HL-60/S4 treated with retinoic acid at 250 ng/mL for 4 days and 3 days (cell line): ENCODE data around the gene COL10A1.

ENCODE experiments used
- in situ Hi-C: fragments of 300-500 bp; cut with MboI; formaldehyde crosslinking; loops from 2 replicates; pipeline ENCODE4 v1.7.0; 2022; ENCODE audit warnings: low sequenced_read_pairs

COL10A1 gene

GRCh38 chr6:116126032-116126431, at the start of gene COL10A1:
TSS of gene COL10A1 (minus strand) at chr6:116126132. CDS start at chr6:116125492, 640 bp downstream.
- in situ Hi-C loops: no loop called here

DNA sequence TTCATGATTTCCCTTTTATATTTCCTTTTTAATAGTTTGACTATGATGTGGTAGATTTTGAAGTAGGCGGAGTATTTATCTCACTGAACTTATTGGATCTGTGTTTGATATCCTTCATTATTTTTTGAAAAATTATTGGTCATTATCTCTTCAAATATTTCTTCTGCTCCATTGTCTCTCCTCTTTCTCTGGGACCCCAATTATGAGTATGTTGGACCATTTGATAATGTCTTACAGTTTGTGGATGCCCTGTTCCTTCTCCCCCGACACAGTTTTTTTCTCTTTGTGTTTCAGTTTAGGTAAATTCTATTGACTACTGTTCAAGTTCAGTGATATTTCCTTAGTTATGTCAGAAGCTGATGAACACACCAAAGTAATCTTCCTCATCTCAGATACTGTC, 49.4 kb upstream of the COL10A1 start:
- in situ Hi-C loops: no loop called here

- in situ Hi-C loops: no loop called here
These were observed 48.0 kb upstream of the COL10A1 start for GRCh38 chr6:116173928-116174327.

DNA sequence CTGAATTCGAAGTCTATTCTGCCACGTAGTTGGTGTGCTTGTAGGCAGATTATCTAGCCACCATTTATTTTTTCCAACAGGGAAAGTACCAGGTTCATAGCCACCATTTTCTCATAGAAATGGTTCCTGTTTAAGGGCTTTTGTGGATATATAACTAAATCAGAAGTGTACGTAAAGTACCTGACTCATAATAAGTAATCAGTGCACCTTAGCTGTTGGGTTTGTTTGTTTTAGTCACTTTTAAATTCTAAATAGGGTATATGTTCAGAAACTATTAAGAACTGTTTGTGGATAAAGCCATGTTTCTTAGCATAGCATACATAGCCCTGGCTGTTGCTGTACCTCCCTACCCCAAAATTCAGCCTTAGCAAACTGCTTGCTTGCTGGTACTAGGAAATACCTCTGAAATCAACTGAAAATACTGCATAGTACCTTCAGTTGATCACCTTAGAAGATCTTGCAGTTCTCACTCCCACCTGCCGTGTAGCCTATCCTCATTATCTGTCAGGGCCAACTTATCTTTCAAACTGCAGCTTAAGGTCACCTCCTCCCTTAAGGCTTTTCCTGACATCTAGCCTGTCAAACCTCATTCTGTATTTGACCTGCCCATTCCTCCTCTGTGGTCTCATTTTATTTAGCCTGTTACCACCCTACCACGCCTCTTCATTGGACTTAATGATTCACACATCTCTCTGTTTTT, 44.6 kb upstream of the COL10A1 start:
- in situ Hi-C loops: no loop called here

GRCh38 chr6:116169880-116170279, 43.9 kb upstream of the COL10A1 start:
- in situ Hi-C loops: no loop called here

DNA sequence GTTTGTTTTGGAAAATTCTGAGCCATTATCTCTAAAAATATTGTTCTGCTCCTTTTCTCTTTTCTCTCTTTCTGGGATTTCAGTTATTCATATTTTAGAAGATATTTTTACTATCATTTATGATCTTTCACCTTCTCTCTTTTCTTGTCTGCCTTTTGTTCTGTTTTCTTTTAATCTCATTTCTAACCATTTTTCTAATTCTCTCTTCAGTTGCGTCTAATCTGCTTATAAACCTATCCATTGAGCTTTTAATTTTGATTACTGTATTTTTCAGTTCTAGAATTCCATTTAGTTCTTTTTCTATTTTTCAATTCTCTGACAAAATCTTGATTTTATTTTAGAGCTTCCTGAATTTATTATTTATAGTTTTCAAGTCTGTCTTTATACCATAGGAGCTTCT, 42.2 kb upstream of the COL10A1 start:
- in situ Hi-C loops: no loop called here

- in situ Hi-C loops: no loop called here
These were observed 40.4 kb upstream of the COL10A1 start for GRCh38 chr6:116166369-116166768.

GRCh38 chr6:116165596-116165995, 39.7 kb upstream of the COL10A1 start:
- in situ Hi-C loops: no loop called here

DNA sequence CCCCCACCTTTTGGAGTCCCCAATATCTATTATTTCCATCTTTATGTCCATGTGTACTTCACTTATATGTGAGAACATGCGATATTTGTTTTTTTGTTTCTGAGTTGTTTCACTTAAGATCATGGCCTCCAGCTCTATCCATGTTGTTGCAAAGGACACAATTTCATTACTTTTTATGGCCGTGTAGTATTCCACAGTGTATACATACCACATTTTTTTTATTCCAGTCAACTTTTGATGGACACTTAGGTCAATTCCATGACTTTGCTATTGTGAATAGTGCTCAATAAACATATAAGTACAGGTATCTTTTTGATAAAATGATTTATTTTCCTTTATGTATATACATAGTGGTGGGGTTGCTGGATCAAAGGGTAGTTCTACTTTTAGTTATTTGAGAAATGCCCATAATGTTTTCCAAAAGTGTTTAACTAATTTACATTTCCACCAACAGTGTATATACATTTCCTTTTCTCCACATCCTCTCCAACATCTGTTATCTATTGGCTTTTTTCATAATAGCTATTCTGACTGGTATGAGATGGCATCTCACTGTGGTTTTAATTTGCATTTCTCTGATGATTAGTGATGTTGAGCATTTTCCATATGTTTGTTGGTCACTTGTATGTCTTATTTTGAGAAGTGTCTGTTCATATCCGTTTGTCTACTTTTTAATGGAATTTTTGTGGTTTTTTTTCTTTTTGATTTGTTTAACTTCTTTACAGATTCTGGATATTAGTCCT, 34.0 kb upstream of the COL10A1 start:
- in situ Hi-C loops: no loop called here

- in situ Hi-C loops: no loop called here
These were observed 32.7 kb upstream of the COL10A1 start for GRCh38 chr6:116158641-116159040.

DNA sequence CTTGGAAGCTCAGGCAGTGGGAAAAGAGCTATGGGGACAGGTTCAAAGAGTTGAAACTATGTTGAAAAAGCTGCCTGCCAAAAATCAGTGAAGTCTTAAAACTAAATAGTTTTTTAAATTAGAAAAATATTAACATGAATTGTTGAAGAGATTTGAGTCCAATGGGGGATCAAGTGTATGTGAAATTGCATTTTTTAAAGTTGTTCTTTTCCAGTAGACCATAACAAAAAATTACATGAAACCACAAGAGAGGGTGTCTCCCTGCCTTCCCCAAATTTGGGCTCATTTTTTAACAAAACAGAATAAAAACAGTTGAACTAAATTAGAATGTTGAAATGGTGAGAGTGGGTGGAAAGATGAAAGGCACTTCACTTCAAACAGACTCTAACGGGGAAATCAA, 31.5 kb upstream of the COL10A1 start:
- in situ Hi-C loops: no loop called here

DNA sequence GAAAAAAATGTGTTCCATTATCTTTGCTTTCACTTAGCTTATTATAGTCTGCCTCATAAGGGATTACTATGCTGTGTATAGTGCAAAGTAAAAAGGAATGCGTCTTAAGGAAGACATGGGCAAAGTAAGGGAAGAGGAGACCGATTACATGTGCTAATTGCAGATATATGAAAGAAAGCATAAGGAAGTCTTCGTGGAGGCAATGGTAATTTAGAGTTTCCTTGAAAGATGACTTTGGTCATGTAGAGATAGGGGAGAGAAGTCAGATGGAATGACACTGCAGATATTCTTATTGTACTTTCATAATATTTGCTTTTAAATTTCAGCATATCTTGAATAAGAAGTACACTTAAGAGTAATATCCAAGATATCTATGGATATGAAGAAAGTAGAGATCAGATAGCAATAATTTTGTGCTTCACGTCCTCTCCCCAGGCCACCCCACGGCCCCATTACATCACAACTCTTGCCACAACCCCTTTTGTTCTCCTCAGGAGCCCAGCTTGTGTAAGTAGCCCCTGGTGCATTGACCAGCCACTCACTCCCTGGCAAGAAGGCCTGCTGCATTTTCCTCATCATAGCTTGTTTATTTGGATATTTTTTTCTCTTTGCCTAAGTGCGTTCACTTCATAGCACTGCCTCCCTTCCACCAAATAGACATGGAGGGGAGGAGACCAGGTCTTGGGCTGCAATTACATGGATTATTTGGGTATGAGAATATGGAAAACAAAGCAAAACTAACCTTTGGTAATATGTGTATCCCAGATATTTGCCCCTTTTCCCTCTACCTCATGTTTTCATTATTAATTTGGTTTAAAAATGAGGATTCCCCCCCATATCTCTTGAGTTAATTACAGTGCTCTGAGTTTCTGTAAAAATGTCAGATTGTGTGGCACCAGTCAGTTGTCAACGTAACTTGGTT, 30.7 kb upstream of the COL10A1 start:
- in situ Hi-C loops: no loop called here

DNA sequence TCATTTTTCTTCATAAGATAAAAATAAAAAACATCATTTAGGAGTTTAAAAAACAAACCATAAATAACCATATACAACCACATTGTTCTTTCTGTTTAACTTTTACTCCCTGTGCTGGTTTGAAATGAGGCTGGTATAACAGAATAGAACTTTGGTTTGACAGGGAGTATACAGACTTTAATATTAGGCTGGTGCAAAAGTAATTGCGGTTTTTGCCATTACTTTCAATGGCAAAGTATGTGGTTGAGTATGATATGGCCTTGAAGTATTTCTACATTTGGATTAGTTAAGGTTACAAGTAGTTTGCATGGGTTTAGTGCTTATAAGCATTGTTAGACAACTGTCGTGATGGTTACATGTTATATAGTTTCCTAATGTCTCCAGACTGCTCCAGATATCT, 29.0 kb upstream of the COL10A1 start:
- in situ Hi-C loops: no loop called here

DNA sequence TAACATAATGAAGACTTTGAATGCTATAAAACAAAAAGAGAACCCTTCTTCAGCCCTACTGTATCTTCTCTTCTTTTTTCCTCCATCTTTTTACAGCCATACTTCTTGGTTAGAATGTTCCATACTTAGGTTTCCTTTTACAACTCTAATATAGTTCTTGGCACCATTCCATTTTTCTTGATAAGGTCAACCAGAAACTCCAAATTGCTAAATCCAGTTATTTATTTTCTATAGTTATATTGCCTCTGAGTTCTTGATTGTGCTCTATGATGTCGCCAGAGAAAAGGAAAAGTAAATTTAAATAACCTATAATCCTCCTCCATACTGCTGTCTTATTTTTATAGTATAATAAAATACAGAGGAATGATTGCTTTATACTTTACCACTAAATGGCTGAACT, 26.7 kb upstream of the COL10A1 start:
- in situ Hi-C loops: no loop called here

GRCh38 chr6:116145803-116146675, 20.1 kb upstream of the COL10A1 start:
- in situ Hi-C loops: no loop called here

GRCh38 chr6:116144605-116145004, 18.7 kb upstream of the COL10A1 start:
- in situ Hi-C loops: no loop called here

- in situ Hi-C loops: no loop called here
These were observed 14.0 kb upstream of the COL10A1 start for GRCh38 chr6:116139917-116140316.

GRCh38 chr6:116136933-116137340, 11.0 kb upstream of the COL10A1 start:
- in situ Hi-C loops: no loop called here

DNA sequence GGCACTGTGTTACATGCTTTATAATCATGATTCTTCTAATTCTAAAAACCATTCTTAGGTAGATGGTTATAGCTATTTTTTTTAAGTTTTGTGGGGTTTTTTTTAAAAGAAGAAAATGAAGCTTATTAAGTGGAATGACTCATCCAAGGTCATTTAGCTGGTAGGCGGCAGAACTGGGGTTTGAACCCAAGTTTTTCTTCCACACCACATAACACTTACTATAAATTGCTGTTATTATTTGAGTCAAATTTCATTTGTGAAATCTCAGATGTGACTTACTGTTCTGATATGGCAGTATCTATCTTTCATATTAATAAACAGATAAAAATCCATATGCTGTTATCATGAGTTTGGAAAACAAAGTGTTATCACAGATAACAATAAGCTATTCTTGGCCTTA, 10.4 kb upstream of the COL10A1 start:
- in situ Hi-C loops: no loop called here

DNA sequence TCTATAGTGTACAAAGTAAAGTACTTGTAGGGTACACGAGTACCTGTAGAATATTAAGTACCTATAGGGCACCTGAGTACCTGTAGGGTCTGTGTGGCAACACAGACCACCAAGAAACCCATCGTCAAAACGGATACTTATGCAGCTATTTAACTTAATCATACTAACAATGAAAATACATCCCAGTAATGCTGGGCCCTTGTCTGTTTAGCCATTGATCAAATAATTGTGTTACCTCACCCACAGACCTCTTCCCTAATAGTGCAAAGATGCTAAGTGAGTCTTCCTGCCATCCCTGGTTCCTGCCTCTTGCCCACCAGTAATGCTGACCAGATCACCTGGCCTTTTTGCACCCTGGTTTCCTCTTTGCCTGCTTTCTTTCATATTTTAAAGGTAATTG, 7.5 kb upstream of the COL10A1 start:
- in situ Hi-C loops: no loop called here
